LNCaP clone FGC (cell line): ENCODE results near the gene PLA2G15.

ENCODE experiments used
- DNase-seq: peaks from one replicate; pipeline ENCODE4 v3.0.0-alpha.2; 2011; ENCODE audit warnings: low read depth
- H3K4me3 ChIP-seq: 2 replicates; pipeline ENCODE4 v1.5.1; 2011; ENCODE audit warnings: mild to moderate bottlenecking, low read depth, low read length, control low read depth
- CTCF ChIP-seq: IDR thresholded peaks from 2 replicates; pipeline ENCODE4 v1.5.1; 2012; ENCODE audit warnings: mild to moderate bottlenecking; ENCODE audit not compliant: control insufficient read depth, insufficient read depth; ENCODE audit errors: extremely low read depth

Gene PLA2G15

DNA sequence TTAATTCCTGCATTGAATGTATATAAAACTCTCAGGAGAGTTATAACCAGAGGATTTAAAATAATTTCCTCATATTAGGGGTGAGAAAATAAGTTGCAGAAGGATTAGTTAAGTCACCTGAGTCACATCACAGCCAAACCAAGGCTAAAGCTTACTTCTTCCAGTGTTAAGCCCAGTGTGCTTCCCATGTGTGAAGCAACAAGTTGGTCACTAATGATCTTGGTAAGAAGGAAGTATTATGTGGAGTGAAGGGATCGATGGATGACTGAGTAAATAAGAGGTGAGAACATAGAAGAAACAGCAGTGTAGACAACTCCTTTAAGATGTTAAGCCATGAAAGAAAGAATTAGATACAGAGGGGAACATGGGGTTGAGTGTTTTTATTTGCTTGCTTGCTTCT is 29.9 kb upstream of the PLA2G15 start:
- H3K4me3 ChIP-seq, result no peak overlapping the region
- DNase-seq, result no peak
- no peak for TF ChIP-seq CTCF

GRCh38 chr16:68216240-68216639 is 28.9 kb upstream of the PLA2G15 start:
- no peak for DNase-seq
- no peak overlapping the region for H3K4me3 ChIP-seq
- TF ChIP-seq CTCF, result no peak

- H3K4me3 ChIP-seq, result no peak overlapping the region
- DNase-seq, result no peak
- TF ChIP-seq CTCF, result no peak
Measured at GRCh38 chr16:68217506-68217905, 27.7 kb upstream of the PLA2G15 start.

DNA sequence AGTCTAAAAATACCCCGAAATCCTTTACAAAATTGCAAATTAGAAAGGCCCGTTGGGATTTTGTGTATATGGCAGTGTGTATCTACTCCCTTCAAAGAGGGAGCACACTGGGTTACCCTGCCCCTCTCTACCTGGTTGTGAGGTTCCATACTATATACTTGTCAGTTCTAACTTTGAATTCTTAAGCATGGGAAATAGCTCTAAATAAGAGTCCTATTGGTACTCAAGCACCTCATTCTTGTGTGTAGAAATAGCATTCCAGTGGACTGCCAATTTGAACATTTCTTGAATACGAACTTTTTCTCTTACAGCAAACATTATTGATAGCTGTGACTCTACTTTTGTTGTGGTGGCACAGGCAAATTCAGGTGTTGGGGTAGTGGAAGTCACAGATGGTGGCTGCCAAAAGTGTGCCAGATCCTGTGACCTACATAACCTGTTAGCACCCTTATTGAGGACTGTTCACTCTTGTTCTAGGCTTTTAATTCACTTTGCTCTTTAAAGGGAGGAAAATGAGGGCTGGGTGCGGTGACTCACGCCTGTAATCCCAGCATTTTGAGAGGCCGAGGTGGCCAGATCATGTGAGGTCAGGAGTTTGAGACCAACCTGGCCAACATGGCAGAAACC is 25.3 kb upstream of the PLA2G15 start:
- TF ChIP-seq CTCF, result no peak
- H3K4me3 ChIP-seq, result no peak overlapping the region
- DNase-seq, result no peak

DNA sequence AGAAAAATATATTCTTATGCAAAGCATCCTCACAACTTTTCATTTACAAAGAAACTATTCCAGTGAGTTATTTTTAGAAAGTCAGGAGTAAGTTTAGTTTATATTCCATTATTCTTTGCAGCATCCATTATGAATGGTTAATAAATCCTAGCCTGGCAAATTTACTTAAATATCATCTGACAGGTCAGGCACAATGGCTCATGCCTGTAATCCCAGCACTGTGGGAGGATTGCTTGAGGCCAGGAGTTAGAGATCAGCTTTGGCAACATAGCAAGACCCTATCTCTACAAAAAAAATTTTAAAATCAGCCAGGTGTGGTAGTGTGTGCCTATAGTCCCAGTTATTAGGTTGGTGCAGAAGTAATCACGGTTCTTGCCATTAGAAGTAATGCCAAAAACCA is 22.1 kb upstream of the PLA2G15 start:
- no peak for TF ChIP-seq CTCF
- H3K4me3 ChIP-seq, result no peak overlapping the region
- no peak for DNase-seq

DNA sequence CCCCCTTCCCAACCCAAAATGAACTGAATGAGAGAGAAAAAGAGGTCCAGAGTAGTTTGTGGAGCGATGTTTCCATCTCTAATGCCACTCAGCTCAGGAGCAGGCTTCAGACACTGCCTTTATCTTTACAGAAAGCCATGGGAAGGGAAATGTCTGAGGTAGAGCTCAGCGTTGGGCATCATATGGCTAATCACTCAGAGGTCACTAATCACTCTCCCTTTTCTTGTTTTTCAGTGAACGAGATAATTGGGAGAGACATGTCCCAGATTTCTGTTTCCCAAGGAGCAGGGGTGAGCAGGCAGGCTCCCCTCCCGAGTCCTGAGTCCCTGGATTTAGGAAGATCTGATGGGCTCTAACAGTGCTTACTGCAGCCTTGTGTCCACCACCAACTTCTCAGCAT is 19.1 kb upstream of the PLA2G15 start:
- no peak for DNase-seq

More for the DNA sequence above, 19.1 kb upstream of the PLA2G15 start:
- no peak overlapping the region for H3K4me3 ChIP-seq
- TF ChIP-seq CTCF, result no peak
